C4-2B (cell line): Measurements from ENCODE around the gene ARID3C.

Experiments used
- H3K27ac ChIP-seq: fragments of 450-650 bp; 2 replicates; pipeline ENCODE4 v1.5.1; 2017
- ZFX ChIP-seq: fragments of 450-650 bp; IDR thresholded peaks from 2 replicates; pipeline ENCODE4 v1.6.1; 2017
- TF ChIP-seq, protein P1 (sequence below): fragments of 450-650 bp; conservative IDR thresholded peaks from 2 replicates; pipeline ENCODE4 v1.5.1; 2017; ENCODE audit warnings: mild to moderate bottlenecking

ARID3C gene

DNA sequence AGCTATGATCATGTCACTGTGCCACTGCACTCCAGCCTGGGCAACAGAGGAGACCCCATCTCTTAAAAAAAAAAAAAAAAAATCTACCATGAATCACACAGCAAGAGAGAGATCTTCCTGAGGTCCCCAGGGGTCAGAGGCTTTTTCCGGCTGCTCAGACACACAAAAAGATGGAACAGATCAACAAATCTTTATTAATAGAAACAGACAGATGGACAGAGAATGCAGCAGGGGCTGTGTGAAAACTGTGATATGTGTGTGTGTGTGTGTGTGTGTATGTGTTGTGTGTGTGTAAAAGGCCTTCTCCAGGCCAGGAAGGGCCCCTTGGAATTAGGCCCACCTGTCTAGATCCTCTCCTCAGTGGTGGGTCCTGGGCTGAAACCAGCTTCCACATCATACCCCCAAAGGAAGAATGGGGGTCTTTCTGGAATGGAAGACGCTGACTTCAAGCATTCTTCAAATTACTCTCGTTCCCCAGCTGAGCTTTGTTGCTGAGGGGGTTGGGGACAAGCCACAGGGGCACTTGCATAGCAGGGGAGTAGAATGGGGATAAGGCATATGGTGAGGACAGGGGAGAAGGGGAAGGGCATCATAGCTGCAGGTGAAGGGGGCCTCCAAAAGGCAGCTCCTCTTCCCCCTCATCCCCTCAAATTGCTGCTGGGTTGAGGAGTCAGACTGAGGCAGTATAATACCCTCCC is 5.8 kb upstream of the ARID3C start:
- H3K27ac ChIP-seq, result no peak overlapping the region

GRCh38 chr9:34633851-34634550 is 5.1 kb upstream of the ARID3C start:
- no peak overlapping the region for H3K27ac ChIP-seq
- TF ChIP-seq, protein P1, sequence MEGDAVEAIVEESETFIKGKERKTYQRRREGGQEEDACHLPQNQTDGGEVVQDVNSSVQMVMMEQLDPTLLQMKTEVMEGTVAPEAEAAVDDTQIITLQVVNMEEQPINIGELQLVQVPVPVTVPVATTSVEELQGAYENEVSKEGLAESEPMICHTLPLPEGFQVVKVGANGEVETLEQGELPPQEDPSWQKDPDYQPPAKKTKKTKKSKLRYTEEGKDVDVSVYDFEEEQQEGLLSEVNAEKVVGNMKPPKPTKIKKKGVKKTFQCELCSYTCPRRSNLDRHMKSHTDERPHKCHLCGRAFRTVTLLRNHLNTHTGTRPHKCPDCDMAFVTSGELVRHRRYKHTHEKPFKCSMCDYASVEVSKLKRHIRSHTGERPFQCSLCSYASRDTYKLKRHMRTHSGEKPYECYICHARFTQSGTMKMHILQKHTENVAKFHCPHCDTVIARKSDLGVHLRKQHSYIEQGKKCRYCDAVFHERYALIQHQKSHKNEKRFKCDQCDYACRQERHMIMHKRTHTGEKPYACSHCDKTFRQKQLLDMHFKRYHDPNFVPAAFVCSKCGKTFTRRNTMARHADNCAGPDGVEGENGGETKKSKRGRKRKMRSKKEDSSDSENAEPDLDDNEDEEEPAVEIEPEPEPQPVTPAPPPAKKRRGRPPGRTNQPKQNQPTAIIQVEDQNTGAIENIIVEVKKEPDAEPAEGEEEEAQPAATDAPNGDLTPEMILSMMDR, result peak; percentile 95
- TF ChIP-seq ZFX, result no peak

More for the DNA sequence above, 5.8 kb upstream of the ARID3C start:
- TF ChIP-seq, protein P1, result no peak
- TF ChIP-seq ZFX, result no peak

GRCh38 chr9:34633166-34633565 is 4.3 kb upstream of the ARID3C start:
- no peak overlapping the region for H3K27ac ChIP-seq
- TF ChIP-seq ZFX, result no peak
- TF ChIP-seq, protein P1, result no peak

- H3K27ac ChIP-seq, result no peak overlapping the region
- TF ChIP-seq, protein P1, result no peak
- TF ChIP-seq ZFX, result no peak
Observed at GRCh38 chr9:34630402-34631154, 1.7 kb upstream of the ARID3C start.

- TF ChIP-seq, protein P1, result no peak
- no peak for TF ChIP-seq ZFX
- H3K27ac ChIP-seq, result no peak overlapping the region
Observed at GRCh38 chr9:34629491-34629808, 584 bp upstream of the ARID3C start.

- no peak overlapping the region for H3K27ac ChIP-seq
- no peak for TF ChIP-seq ZFX
- TF ChIP-seq, protein P1, result no peak
Observed at GRCh38 chr9:34627716-34628655, 880 bp downstream of the ARID3C start.
